IgD-negative memory B cell (primary cell): ENCODE data around the gene PXYLP1. TPM values are rescaled to one million over a fixed set of nuclear protein-coding genes. Genes with fewer than 3 reads are reported as not detected.

Experiments used
- H3K27ac Mint-ChIP-seq, 3 donors: one replicate each; pipeline ENCODE4 v1.8.0; 2020 to 2022; ENCODE audit warnings: mild to moderate bottlenecking in 3 of 3, mixed read lengths in 3 of 3, moderate library complexity in 1 of 3
- H3K27me3 Mint-ChIP-seq: one replicate; pipeline ENCODE4 v1.8.0; 2021; ENCODE audit warnings: mixed read lengths
- H3K36me3 Mint-ChIP-seq: one replicate; pipeline ENCODE4 v1.8.0; 2020; ENCODE audit warnings: mild to moderate bottlenecking, mixed read lengths
- H3K4me1 Mint-ChIP-seq, 3 donors: one replicate each; pipeline ENCODE4 v1.8.0; 2020 to 2022; ENCODE audit warnings: mixed read lengths in 3 of 3, mild to moderate bottlenecking in 1 of 3
- H3K4me3 Mint-ChIP-seq, 4 donors: one replicate each; pipeline ENCODE4 v1.8.0; 2020 to 2022; ENCODE audit warnings: mild to moderate bottlenecking in 4 of 4, mixed read lengths in 4 of 4, moderate library complexity in 3 of 4
- H3K9me3 Mint-ChIP-seq, 3 donors: one replicate each; pipeline ENCODE4 v1.8.0; 2020 to 2021; ENCODE audit warnings: mixed read lengths in 3 of 3, mild to moderate bottlenecking in 1 of 3
- polyA plus RNA-seq: library from polyadenylated mRNA; unstranded; fragments of 300-500 nt; fragmentation: Illumina TruSeq; gene quantifications from one replicate; pipeline ENCODE4 v1.2.3, GENCODE V29; 2021

Gene PXYLP1
- polyA plus RNA-seq, 1 donor from 2014 or later: 1.4 TPM

DNA sequence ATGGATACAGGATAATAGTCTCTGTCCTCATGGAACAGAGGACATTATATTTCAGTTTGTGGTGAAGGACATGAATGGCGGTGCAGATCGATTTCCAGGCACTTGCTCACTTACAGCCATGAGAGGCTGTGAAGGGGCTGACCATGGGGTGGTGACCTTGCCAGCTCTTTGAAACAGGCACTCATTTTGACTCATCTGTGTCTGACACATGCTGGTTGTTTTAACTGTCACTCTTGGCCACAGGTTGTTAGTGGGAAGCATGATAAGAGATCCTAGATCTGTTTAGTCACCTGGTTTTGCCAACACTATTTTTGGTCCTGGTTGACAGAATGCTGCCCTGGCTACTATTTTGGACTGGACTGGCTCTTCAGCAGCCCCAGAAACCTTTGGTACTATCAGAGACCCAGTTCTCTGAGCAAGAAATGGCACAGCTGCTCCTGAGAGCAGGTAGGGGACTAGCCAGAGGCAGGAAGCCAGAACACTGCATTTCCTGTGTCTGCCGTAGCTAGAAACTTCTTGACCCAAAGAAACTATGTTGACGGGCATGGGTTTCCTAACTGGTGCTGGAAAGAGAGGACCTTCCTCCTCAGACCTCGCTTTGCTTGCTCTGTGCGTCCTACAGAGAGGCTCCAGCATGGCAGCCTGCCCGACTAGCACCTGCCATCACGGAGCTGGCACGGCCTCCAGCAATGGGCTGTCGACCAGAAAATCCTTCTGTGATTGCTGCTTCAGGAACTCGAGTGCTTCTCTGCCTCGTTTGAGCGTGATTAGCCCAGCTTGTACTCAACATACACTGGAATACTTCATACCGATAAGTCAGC is 6.3 kb downstream of the PXYLP1 start:
- Mint-ChIP-seq H3K27me3 (no peaks in the 10 kb centered on the region), H3K36me3 (no peaks in the 10 kb centered on the region), H3K4me1 (peaks cover 0 to 5% (median 2%) of the 10 kb centered on the region in 3 donors), H3K27ac (no peak overlapping the region), H3K9me3 (no peaks in the 10 kb centered on the region), H3K4me3 (peak overlapping the region in 1 of 4 donors; percentile 26)

DNA sequence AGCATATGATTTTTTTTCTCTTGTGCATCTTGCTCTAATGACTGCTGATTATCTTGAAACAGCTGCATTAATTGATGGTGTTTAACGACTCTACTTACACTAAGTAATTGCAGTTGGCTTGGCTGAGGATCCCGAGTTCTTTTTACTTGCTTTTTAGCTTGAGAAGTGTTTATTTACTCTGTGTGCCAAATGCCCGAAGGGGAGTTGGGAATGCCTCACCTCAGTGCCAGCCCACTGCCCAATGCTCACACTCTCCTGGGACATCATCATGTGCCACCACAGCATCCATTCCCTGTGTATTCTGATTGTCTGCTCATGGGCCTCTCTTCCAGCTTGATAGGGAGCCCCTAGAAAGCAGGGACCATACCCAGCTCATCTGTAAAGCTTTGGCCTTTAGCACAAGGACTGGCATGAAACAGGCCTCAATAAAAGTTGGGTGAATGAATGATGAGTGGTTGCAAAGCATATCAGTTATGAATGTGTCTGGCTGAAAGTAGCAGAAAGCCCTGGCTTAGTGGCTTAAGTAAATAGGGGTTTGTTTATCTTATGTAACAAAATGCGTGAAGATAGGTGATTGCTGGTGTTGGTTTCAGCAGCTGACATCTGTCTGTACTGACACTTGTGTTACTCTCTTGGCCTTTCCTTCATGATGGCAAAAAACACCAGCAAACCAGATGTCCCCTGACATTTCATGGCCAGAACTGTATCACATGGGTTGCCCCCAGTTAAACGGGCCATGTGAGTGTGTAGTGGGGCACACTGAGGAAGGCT is 8.1 kb downstream of the PXYLP1 start:
- no peaks in the 10 kb centered on the region for H3K36me3 Mint-ChIP-seq
- no peaks in the 10 kb centered on the region for H3K27me3 Mint-ChIP-seq
- H3K9me3 Mint-ChIP-seq: no peaks in the 10 kb centered on the region
- H3K27ac Mint-ChIP-seq: no peak overlapping the region
- H3K4me3 Mint-ChIP-seq: no peak overlapping the region
- peaks cover 0 to 5% (median 2%) of the 10 kb centered on the region in 3 donors for H3K4me1 Mint-ChIP-seq

DNA sequence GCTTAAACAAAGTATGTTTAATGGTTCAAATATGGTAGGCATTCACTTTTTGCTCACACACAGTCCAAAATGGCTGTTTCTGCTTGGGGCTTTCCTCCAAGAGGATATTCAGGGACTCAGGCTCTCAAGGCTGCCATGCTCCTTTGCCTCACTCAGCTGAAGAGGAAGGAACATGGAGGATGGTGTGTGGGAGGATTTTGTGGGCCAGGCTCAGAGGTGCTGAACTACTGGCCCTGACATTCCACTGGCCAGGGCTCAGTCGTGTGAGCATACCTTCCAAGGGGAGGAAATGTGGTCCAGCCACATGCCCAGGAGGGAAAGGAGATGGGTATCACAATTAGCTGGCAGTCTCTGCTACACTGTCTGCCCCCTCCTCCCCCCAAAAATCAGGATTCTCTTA is 8.7 kb downstream of the PXYLP1 start:
- Mint-ChIP-seq H3K27ac (no peak overlapping the region), H3K9me3 (no peaks in the 10 kb centered on the region), H3K36me3 (no peaks in the 10 kb centered on the region), H3K4me3 (no peak overlapping the region), H3K4me1 (peaks cover 0 to 2% (median 2%) of the 10 kb centered on the region in 3 donors), H3K27me3 (no peaks in the 10 kb centered on the region)

DNA sequence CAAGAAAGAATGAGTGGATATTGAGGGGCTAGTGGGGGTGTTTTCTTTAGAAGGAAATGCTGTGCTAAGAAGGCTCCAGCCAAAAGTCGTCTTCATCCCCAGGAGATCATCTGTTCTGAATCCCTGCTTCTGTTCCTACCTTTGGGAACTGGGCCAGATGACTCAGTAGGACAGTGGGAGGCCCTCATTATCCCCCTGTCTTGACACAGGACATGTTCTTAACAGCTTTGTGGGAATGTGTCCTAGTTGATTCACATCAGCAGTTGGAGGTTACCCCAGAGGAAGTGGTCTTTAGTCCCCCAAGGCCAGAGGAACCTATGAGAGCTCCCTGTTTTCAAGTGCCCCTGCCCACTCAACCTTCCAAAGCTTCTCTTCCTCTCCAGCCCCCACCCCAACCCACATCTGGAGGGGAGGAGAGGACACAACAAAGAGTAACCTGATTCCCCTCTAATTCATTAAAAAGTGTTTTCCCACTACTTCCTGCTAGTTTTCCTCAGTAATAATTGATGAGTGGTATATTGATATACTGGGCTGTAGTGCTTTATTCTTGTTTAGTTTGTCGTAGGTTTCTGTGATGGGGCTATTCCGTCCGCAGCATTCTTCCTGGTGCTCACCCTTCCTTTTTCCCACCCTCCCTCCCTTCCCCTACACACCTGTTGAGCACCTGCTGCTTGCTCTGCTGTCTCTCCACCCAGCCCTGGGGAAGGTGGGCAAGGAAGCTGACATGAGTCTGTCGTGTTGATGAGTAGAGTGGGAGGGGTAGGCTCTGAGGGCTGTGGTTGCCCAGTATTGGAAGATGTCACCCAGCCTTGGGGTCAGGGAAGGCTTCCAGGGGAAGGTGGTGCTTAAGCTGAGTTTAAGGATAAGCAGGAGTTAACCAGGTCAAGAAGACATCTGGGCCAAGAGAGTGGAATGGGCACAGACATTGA is 9.3 kb downstream of the PXYLP1 start:
- Mint-ChIP-seq H3K4me1 (peaks cover 0 to 2% (median 2%) of the 10 kb centered on the region in 3 donors), H3K36me3 (no peaks in the 10 kb centered on the region), H3K9me3 (no peaks in the 10 kb centered on the region), H3K27ac (no peak overlapping the region), H3K4me3 (no peak overlapping the region), H3K27me3 (no peaks in the 10 kb centered on the region)

DNA sequence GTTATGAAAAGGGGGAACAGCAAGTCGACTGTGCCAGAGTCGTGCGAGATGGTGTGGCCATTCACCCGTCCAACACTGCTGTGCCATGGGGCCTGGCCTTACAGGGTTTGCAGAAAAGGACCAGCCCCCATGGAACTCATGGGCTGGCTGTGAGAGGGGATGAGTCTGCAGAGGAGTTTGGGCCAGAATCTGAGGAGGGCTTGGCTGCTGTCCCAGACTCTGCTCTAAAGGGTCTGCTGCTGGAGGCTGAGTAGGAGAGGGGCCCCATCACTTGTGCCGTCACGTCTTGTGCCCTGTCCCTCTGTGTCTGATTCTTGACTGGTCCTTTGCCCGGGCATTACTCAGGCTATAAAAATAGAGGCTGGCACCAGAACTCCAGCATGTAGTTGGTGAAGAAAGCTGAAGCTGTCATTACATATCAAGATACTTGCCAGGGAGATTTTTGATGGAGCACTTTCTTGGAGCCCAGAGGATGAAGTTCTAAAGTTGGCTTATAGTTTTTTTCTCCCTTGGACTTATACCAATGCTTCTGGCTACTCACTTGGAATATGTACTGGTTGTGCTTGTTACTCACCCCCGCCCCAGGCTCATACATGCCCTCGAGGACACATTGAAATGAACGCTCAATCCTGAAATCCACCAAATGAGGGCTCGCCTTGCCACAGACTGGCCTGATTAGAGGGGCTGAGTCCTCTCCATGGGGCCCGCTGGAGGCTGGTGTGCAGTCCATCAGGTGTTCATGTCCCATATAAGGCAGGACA is 10.2 kb downstream of the PXYLP1 start:
- Mint-ChIP-seq H3K27ac (no peak overlapping the region), H3K4me3 (no peak overlapping the region), H3K9me3 (no peaks in the 10 kb centered on the region), H3K4me1 (peaks cover 0 to 2% (median 2%) of the 10 kb centered on the region in 3 donors), H3K27me3 (no peaks in the 10 kb centered on the region), H3K36me3 (no peaks in the 10 kb centered on the region)

DNA sequence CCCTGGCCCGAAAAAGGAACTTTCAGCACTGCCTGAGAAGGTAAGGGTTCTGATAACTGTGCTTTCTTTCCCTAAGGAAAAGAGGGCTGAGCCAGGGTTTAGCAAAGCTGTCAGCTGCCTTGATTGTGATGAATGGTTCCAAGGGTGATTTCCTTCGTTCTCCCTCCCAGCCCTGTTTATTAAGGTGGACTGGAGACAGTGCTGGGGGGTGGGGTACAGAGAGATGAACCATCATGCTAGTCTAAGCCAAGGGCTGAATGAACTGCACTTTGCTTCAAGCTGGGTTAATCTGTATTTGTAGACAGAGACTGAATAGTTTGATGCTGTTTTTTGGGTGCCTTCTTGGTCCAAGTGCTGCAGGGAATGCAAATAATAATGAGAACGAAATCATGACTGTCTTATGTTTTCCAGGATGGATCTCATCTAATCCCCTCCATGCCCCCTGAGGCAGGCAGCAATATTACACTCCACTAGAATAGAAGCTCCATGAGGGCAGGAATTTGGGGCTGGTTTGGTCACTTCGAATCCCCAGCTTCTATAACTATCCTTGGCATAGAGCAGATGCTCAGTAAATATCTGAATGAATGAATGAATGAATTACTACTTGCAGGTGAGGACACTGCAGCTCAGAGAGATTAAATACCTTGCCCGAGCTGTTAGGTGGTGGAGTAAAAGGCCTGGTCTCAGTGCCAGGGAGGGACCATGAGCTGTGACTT is 10.9 kb downstream of the PXYLP1 start:
- Mint-ChIP-seq H3K36me3 (no peaks in the 10 kb centered on the region), H3K4me1 (peaks cover 0 to 2% (median under 1%) of the 10 kb centered on the region in 3 donors), H3K27ac (no peak overlapping the region), H3K9me3 (no peaks in the 10 kb centered on the region), H3K27me3 (no peaks in the 10 kb centered on the region), H3K4me3 (no peak overlapping the region)

DNA sequence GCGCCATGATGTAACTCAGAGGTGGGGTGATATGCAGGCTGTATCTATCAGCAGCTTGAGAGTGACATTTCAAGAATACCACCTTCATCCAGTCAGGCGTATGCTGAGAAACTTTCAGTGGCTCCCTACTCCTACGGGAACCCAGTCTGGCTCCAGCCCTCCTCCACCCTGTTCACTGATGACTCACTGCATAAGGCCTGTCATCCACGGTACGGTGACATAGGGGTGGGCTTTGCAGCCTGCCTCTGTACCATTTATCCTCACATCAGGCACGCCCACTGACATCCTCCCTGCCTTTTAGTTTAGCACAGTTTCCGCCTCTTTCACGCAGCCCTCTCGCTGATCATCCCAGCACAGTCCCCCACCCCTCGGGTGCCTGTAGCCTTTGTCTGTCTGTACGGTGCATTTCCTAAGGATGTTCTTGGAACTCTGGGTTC is 11.7 kb downstream of the PXYLP1 start:
- no peaks in the 10 kb centered on the region for H3K27me3 Mint-ChIP-seq
- H3K9me3 Mint-ChIP-seq: no peaks in the 10 kb centered on the region
- H3K4me1 Mint-ChIP-seq: peaks cover 0 to 2% (median 0%) of the 10 kb centered on the region in 3 donors
- no peak overlapping the region for H3K4me3 Mint-ChIP-seq
- H3K36me3 Mint-ChIP-seq: no peaks in the 10 kb centered on the region
- no peak overlapping the region for H3K27ac Mint-ChIP-seq

DNA sequence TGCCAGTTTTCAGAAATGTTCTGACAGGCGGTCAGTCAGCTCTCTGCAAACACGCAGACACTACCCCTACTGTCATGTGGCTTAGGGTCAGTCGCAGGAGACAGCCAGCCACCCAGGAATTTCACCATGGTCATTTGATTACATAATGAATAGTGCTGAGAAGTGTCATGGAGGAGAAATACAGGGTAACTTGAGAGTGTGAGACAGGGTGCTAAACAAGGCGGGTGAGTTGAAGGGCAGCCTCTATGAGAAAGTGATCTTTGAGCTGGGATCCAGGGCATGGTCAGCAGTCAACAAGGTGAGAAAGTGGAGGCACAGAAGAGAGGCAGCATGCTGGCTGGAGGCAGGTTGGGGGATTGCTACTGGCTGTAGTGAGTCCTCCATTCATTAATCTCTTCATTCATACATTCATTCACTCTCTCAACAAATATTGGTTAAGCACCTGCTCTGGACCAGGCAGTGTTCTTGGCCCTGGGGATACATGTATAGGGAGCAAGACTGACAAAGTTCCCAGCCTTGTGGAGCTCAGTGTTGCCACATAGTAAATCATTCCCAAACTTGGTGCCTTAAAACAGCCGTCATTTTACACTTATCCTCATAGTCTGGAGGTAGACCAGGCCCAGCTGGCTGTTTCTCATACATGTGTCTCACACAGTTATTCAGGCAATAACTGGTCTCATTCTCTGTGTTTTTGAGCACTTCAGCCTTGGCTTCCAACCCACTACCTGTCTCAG is 14.8 kb downstream of the PXYLP1 start:
- H3K9me3 Mint-ChIP-seq: no peaks in the 10 kb centered on the region
- no peak overlapping the region for H3K27ac Mint-ChIP-seq
- H3K36me3 Mint-ChIP-seq: peaks cover 2% of the 10 kb centered on the region
- no peaks in the 10 kb centered on the region for H3K4me1 Mint-ChIP-seq
- no peak overlapping the region for H3K4me3 Mint-ChIP-seq
- H3K27me3 Mint-ChIP-seq: no peaks in the 10 kb centered on the region

DNA sequence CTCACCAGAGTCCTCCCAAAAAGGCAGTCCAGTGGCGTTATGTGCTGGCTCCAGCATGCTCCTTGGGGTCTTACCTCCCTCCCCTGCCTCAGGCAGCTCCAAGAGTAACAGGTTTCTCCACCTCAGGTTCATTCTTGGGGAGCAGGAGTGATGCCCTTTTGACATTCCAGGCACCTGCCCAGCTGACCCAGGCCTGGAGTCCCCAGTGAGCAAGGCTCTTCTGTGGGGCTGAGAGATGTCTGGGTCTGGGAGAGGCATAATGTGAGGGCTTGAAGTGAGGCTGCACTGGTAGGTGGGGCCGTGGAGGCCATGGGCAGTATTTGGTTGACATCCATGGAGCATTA is 15.3 kb downstream of the PXYLP1 start:
- Mint-ChIP-seq H3K4me3 (no peak overlapping the region), H3K27me3 (no peaks in the 10 kb centered on the region), H3K27ac (no peak overlapping the region), H3K9me3 (no peaks in the 10 kb centered on the region), H3K4me1 (no peaks in the 10 kb centered on the region), H3K36me3 (peaks cover 2% of the 10 kb centered on the region)

DNA sequence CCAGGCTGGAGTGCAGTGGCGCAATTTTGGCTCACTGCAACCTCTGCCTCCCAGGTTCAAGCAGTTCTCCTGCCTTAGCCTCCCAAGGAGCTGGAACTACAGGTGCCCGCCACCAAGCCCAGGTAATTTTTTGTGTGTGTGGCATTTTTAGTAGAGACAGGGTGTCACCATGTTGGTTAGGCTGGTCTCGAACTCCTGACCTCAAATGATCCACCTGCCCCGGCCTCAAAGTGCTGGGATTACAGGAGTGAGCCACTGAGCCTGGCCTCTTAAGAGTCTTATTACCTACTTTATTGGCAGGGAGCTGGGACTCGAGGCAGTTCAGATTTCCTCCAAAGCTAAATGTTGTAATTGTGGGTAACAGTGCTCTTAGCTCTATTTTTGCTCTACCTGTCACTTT is 16.4 kb downstream of the PXYLP1 start:
- Mint-ChIP-seq H3K27me3 (no peaks in the 10 kb centered on the region), H3K4me3 (no peak overlapping the region), H3K36me3 (peaks cover 2% of the 10 kb centered on the region), H3K4me1 (no peaks in the 10 kb centered on the region), H3K9me3 (no peaks in the 10 kb centered on the region), H3K27ac (no peak overlapping the region)

DNA sequence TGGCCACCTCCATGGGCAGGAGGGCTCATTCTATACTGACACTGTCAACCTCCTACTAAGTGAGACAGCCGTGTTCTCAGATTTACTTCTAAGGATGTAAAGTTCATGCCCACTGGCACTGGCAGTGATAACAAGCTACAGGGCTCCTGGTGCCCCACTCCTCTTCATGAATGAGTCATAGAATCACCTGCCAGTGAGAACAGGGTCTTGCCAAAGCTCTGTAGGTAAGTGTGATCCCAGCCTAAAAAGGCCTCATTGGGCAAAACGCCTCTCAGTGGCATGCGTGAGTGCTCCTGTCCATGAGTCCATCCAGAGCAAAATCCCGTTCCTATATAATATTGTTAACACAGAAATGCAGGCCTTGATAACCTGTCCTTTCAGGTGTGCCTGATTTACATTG is 17.4 kb downstream of the PXYLP1 start:
- no peak overlapping the region for H3K27ac Mint-ChIP-seq
- no peaks in the 10 kb centered on the region for H3K9me3 Mint-ChIP-seq
- H3K4me3 Mint-ChIP-seq: no peak overlapping the region
- no peaks in the 10 kb centered on the region for H3K27me3 Mint-ChIP-seq
- no peaks in the 10 kb centered on the region for H3K4me1 Mint-ChIP-seq
- peaks cover 2% of the 10 kb centered on the region for H3K36me3 Mint-ChIP-seq

DNA sequence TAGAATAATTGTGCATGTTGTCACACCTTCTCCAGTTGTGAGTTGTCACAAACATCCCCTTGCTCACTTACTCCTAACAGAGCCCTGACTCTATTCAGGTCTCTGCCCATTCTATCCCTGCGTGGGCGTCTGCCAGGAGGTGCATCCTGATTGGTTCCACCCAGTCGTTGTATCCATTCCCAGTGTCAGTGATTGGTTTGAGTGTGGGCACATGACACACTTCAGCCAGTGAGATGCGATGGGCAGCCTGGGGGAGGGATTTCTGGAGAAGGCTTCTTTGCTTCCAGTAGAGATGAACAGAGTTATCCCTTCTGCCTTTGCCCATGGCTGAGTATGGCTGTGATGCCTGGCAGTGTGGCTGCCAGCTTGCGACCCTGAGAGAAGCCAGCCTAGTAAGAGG is 18.7 kb downstream of the PXYLP1 start:
- Mint-ChIP-seq H3K27ac (no peak overlapping the region), H3K4me1 (no peaks in the 10 kb centered on the region), H3K9me3 (no peaks in the 10 kb centered on the region), H3K4me3 (peak overlapping the region in 1 of 4 donors; percentile 78), H3K27me3 (no peaks in the 10 kb centered on the region), H3K36me3 (peaks cover 4% of the 10 kb centered on the region)

DNA sequence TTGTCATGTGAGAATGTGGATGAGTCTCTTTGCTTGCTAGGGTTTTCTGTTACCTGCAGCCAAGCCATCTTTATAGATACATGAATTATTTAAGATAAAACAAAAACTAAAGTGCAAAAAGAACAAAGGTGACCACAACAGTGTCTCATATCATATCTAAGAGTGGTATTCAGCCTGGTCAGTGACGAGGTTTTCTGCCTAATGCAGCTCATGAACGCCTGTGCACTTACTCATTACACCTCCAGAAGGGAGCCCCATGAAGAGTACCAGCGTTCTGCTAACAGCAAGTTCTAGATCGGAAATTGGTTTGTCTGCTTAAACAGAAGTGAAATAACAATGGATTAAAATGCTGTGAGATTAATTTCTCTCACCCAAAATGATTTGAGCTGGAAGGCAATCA is 19.2 kb downstream of the PXYLP1 start:
- Mint-ChIP-seq H3K4me1 (no peaks in the 10 kb centered on the region), H3K4me3 (no peak overlapping the region), H3K27ac (no peak overlapping the region), H3K27me3 (peaks cover under 1% of the 10 kb centered on the region), H3K36me3 (peaks cover 4% of the 10 kb centered on the region), H3K9me3 (no peaks in the 10 kb centered on the region)
